CD8-positive, alpha-beta memory T cell (primary cell): ENCODE measurements around the gene NFATC3. TPM values are rescaled to one million over a fixed set of nuclear protein-coding genes. Genes with fewer than 3 reads are reported as not detected.

Experiments used
- CTCF ChIA-PET: fragments of 350-600 bp; sonication (Branson Sonifier 250); formaldehyde crosslinking; loops from one replicate; lab custom pipeline; 2021; ENCODE audit warnings: antibody characterized with exemption; lab: Charles Lee
- POLR2A ChIA-PET: fragments of 350-600 bp; sonication (Branson Sonifier 250); formaldehyde crosslinking; loops from one replicate; lab custom pipeline; 2021; ENCODE audit warnings: antibody characterized with exemption; lab: Charles Lee
- DNase-seq, 5 donors: peaks; one replicate each; pipeline versions ENCODE4 v3.0.0 to v3.0.0-alpha.2; 2020 to 2022; ENCODE audit warnings: mixed read lengths in 1 of 5
- H3K27ac ChIP-seq: one replicate; pipeline ENCODE4 v1.7.0; 2013; ENCODE audit warnings: low read depth, mild to moderate bottlenecking, low read length, moderate library complexity
- H3K27me3 ChIP-seq: 2 replicates; pipeline ENCODE4 v1.7.0; 2013; ENCODE audit warnings: low read length, mild to moderate bottlenecking; ENCODE audit not compliant: insufficient read depth, poor library complexity, severe bottlenecking
- H3K36me3 ChIP-seq: 2 replicates; pipeline ENCODE4 v1.7.0; 2013; ENCODE audit warnings: mild to moderate bottlenecking, low read length, moderate library complexity; ENCODE audit not compliant: insufficient read depth
- H3K4me1 ChIP-seq: 2 replicates; pipeline ENCODE4 v1.7.0; 2013; ENCODE audit warnings: mild to moderate bottlenecking, low read length, moderate library complexity; ENCODE audit not compliant: insufficient read depth
- H3K4me3 ChIP-seq: 2 replicates; pipeline ENCODE4 v1.7.0; 2013; ENCODE audit warnings: mild to moderate bottlenecking, low read length
- H3K9me3 ChIP-seq: 2 replicates; pipeline ENCODE4 v1.7.0; 2013; ENCODE audit warnings: mild to moderate bottlenecking, low read length
- H3K27ac Mint-ChIP-seq, 8 donors: one replicate each; pipeline ENCODE4 v1.8.0; 2020 to 2021; ENCODE audit warnings: mixed read lengths in 8 of 8, mild to moderate bottlenecking in 6 of 8, inconsistent platforms in 3 of 8, moderate library complexity in 3 of 8
- H3K27me3 Mint-ChIP-seq, 2 donors: one replicate each; pipeline ENCODE4 v1.8.0; 2020 to 2021; ENCODE audit warnings: mixed read lengths in 2 of 2, mild to moderate bottlenecking in 1 of 2, moderate library complexity in 1 of 2
- H3K36me3 Mint-ChIP-seq, 3 donors: one replicate each; pipeline ENCODE4 v1.8.0; 2020 to 2021; ENCODE audit warnings: mixed read lengths in 3 of 3, inconsistent platforms in 1 of 3, mild to moderate bottlenecking in 1 of 3
- H3K4me1 Mint-ChIP-seq, 3 donors: one replicate each; pipeline ENCODE4 v1.8.0; 2020 to 2021; ENCODE audit warnings: mixed read lengths in 3 of 3, inconsistent platforms in 1 of 3, mild to moderate bottlenecking in 1 of 3
- H3K4me3 Mint-ChIP-seq, 7 donors: one replicate each; pipeline ENCODE4 v1.8.0; 2020 to 2021; ENCODE audit warnings: mixed read lengths in 7 of 7, mild to moderate bottlenecking in 6 of 7, moderate library complexity in 4 of 7, inconsistent platforms in 2 of 7
- H3K9me3 Mint-ChIP-seq, 5 donors: one replicate each; pipeline ENCODE4 v1.8.0; 2020 to 2022; ENCODE audit warnings: mixed read lengths in 5 of 5, mild to moderate bottlenecking in 3 of 5, moderate library complexity in 2 of 5, inconsistent platforms in 1 of 5
- polyA plus RNA-seq: library from polyadenylated mRNA; unstranded; fragments of 300-500 nt; fragmentation: Illumina TruSeq; gene quantifications from one replicate; pipeline ENCODE4 v1.2.3, GENCODE V29; 2021
- total RNA-seq, 2 experiments: library from RNA; stranded (reverse); gene quantifications; one replicate each; pipeline ENCODE4 v1.2.3, GENCODE V29; 2021

NFATC3 gene
- total and polyA plus RNA-seq, 3 experiments from 2014 or later = 91.1 to 120 (median 95.9) TPM

DNA sequence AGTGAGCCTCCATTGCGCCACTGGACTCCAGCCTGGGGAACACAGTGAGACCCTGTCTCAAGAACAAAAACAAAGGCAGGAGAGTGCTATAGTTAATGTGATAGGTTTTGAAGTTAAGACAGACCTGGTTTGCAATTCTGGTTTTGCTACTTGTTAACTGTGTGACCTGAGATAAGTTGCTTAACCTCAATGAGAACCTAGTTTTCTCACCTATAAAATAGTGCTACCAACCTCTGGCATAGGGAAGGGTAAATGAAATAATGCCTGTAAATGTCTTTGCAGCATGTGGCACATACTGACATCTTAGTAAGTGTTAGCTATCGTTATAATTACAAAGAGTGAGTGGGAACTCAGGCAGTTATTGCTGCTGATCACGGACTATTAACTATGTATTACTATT is 29.8 kb upstream of the NFATC3 start:
- DNase-seq = no peak
- H3K27ac Mint-ChIP-seq = peak overlapping the region in 1 of 8 donors; percentile 83
- no peaks in the 10 kb centered on the region for H3K9me3 Mint-ChIP-seq
- H3K27ac ChIP-seq = no peak overlapping the region
- peaks cover 23% of the 10 kb centered on the region for H3K36me3 ChIP-seq
- H3K4me1 Mint-ChIP-seq = peaks cover 22 to 33% (median 32%) of the 10 kb centered on the region in 3 donors
- no peaks in the 10 kb centered on the region for H3K27me3 Mint-ChIP-seq
- H3K4me3 ChIP-seq = no peak overlapping the region
- ChIA-PET CTCF (interaction anchor here (0.6 to 1.4 kb wide), 4 partner anchors 9 to 171 kb away, joined by 3 to 5 read pairs (median 4); partner anchors contain the start of gene NFATC3), POLR2A (no interaction called here)
- H3K4me3 Mint-ChIP-seq = no peak overlapping the region
- H3K27me3 ChIP-seq = no peaks in the 10 kb centered on the region
- H3K9me3 ChIP-seq = no peaks in the 10 kb centered on the region
- H3K4me1 ChIP-seq = peaks cover 13% of the 10 kb centered on the region
- peaks cover 13 to 56% (median 21%) of the 10 kb centered on the region in 3 donors for H3K36me3 Mint-ChIP-seq

- Histone ChIP-seq H3K4me1 (peaks cover 56% of the 10 kb centered on the region), H3K9me3 (no peaks in the 10 kb centered on the region), H3K4me3 (no peak overlapping the region), H3K27ac (no peak overlapping the region), H3K36me3 (peaks cover 13% of the 10 kb centered on the region), H3K27me3 (no peaks in the 10 kb centered on the region)
- H3K9me3 Mint-ChIP-seq = no peaks in the 10 kb centered on the region
- H3K4me1 Mint-ChIP-seq = peaks cover 57 to 76% (median 74%) of the 10 kb centered on the region in 3 donors
- H3K36me3 Mint-ChIP-seq = peaks cover 7 to 33% (median 18%) of the 10 kb centered on the region in 3 donors
- ChIA-PET CTCF (no interaction called here), POLR2A (no interaction called here)
- DNase-seq = no peak
- peak overlapping the region; percentile 34 to 74 (median 54) for H3K27ac Mint-ChIP-seq
- peak overlapping the region in 5 of 7 donors; percentile 7 to 54 (median 15) for H3K4me3 Mint-ChIP-seq
- H3K27me3 Mint-ChIP-seq = no peaks in the 10 kb centered on the region
These were observed 25.4 kb upstream of the NFATC3 start for GRCh38 chr16:68059804-68060203.

GRCh38 chr16:68061396-68061795 is 23.8 kb upstream of the NFATC3 start:
- POLR2A ChIA-PET = interaction anchor here (0.5 to 3.6 kb wide), 2 partner anchors 24 to 79 kb away, joined by 3 to 11 read pairs; partner anchors contain the start of gene NFATC3
- CTCF ChIA-PET = interaction anchor here (1.1 to 9.9 kb wide), 6 partner anchors 16 to 245 kb away, joined by 4 to 91 read pairs (median 16); partner anchors contain the start of gene NFATC3
- Histone ChIP-seq H3K4me3 (no peak overlapping the region), H3K27me3 (no peaks in the 10 kb centered on the region), H3K27ac (no peak overlapping the region), H3K4me1 (peaks cover 72% of the 10 kb centered on the region), H3K36me3 (peaks cover 1% of the 10 kb centered on the region), H3K9me3 (no peaks in the 10 kb centered on the region)
- H3K27me3 Mint-ChIP-seq = no peaks in the 10 kb centered on the region
- H3K27ac Mint-ChIP-seq = peak overlapping the region; percentile 75 to 96 (median 88)
- H3K36me3 Mint-ChIP-seq = peaks cover 4 to 24% (median 13%) of the 10 kb centered on the region in 3 donors
- H3K4me1 Mint-ChIP-seq = peaks cover 68 to 79% (median 79%) of the 10 kb centered on the region in 3 donors
- H3K9me3 Mint-ChIP-seq = no peaks in the 10 kb centered on the region
- peak overlapping the region in 3 of 7 donors; percentile 23 to 72 (median 50) for H3K4me3 Mint-ChIP-seq
- no peak for DNase-seq

GRCh38 chr16:68062910-68063393 is 22.2 kb upstream of the NFATC3 start:
- ChIA-PET POLR2A (interaction anchor here (0.6 to 3.6 kb wide), 5 partner anchors 22 to 1385 kb away, joined by 3 to 11 read pairs (median 3); partner anchors contain the start of gene NFATC3), CTCF (interaction anchor here (1.0 to 9.9 kb wide), 9 partner anchors 9 to 179 kb away, joined by 3 to 91 read pairs (median 12); partner anchors contain the start of genes NFATC3, NRN1L and PSMB10)
- Mint-ChIP-seq H3K36me3 (peaks cover 4 to 22% (median 10%) of the 10 kb centered on the region in 3 donors), H3K27ac (peak overlapping the region; percentile 85 to 96 (median 89)), H3K4me1 (peaks cover 72 to 89% (median 88%) of the 10 kb centered on the region in 3 donors), H3K4me3 (peak overlapping the region; percentile 10 to 86 (median 69)), H3K27me3 (no peaks in the 10 kb centered on the region), H3K9me3 (no peaks in the 10 kb centered on the region)
- no peak overlapping the region for H3K4me3 ChIP-seq
- peaks cover 77% of the 10 kb centered on the region for H3K4me1 ChIP-seq
- no peaks in the 10 kb centered on the region for H3K9me3 ChIP-seq
- H3K27ac ChIP-seq = no peak overlapping the region
- DNase-seq = peak in 3 of 5 donors; percentile 34 to 68 (median 58)
- no peaks in the 10 kb centered on the region for H3K36me3 ChIP-seq
- no peaks in the 10 kb centered on the region for H3K27me3 ChIP-seq

DNA sequence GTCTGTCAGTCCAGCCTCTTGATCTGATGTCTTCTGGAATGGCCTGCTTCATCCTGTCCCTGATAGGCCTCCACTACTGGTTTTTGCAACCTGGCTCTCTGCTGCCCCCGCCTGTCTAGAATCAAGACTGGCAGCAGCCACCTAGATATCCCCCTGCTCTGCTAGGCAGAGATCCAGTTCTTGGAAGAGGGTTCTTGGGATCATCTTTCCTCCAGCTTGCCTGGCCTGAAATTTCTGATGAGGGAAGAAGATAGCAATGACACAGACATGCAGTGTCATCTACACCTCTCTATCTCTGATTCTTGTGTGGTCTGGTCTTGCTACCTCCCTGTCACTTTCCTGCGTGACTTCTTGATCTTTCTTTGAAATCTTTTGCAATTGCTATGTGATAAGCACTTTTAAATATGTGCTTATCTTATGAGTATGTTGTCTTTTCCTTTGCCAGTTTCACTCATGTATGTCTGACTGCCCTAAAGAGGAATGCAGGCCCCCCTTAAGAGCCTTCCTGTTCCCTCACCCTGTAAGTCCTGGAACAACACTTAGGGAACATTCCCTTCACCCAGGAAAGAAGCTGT is 20.3 kb upstream of the NFATC3 start:
- Mint-ChIP-seq H3K27me3 (no peaks in the 10 kb centered on the region), H3K36me3 (peaks cover 1 to 20% (median 7%) of the 10 kb centered on the region in 3 donors), H3K4me3 (peak overlapping the region; percentile 1 to 88 (median 63)), H3K9me3 (no peaks in the 10 kb centered on the region), H3K4me1 (peaks cover 74 to 89% (median 87%) of the 10 kb centered on the region in 3 donors), H3K27ac (peak overlapping the region; percentile 70 to 93 (median 88))
- ChIA-PET CTCF (interaction anchor here (0.6 to 9.9 kb wide), 15 partner anchors 12 to 250 kb away, joined by 3 to 91 read pairs (median 5); partner anchors contain the start of genes DDX28, DUS2, NFATC3 and NRN1L), POLR2A (interaction anchor here (3.6 kb wide), 1 partner anchor 20 kb away, joined by 11 read pairs; the partner anchor contains the start of gene NFATC3)
- Histone ChIP-seq H3K27me3 (no peaks in the 10 kb centered on the region), H3K4me1 (peaks cover 82% of the 10 kb centered on the region), H3K27ac (peak overlapping the region; percentile 12), H3K9me3 (no peaks in the 10 kb centered on the region), H3K36me3 (no peaks in the 10 kb centered on the region), H3K4me3 (no peak overlapping the region)
- DNase-seq = peak; percentile 56 to 78 (median 62)

DNA sequence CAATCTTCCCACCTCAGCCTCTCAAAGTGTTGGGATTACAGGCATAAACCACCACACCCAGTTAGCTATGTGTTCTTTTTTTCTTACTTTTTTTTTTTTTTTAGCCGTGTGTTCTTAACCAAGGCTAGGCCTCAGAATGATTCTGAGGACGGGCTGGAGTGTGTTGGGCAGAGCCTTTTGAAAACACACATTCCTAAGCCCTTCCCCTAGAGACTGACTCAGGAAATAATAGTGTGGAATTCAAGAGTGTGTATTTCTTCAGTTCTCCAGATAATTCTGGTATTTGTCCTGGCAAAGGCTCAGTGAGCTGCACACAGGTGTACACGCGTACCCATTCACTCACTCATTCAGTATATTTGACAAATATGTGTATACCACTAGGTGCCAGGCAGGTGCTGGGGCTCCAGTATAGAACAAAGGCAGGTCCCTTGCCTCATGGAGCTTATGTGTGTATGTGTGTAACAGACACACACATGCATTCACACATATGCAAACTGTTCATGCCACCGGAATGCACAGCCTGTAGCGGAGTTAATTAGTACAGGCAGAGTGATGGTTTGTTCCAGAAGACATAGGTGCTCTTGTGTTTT is 19.4 kb upstream of the NFATC3 start:
- H3K9me3 Mint-ChIP-seq = no peaks in the 10 kb centered on the region
- Histone ChIP-seq H3K4me3 (no peak overlapping the region), H3K27ac (no peak overlapping the region), H3K27me3 (no peaks in the 10 kb centered on the region), H3K36me3 (no peaks in the 10 kb centered on the region), H3K9me3 (no peaks in the 10 kb centered on the region), H3K4me1 (peaks cover 84% of the 10 kb centered on the region)
- peaks cover 80 to 92% (median 91%) of the 10 kb centered on the region in 3 donors for H3K4me1 Mint-ChIP-seq
- H3K36me3 Mint-ChIP-seq = peaks cover 0 to 17% (median 4%) of the 10 kb centered on the region in 3 donors
- CTCF ChIA-PET = interaction anchor here (0.7 to 9.9 kb wide), 13 partner anchors 11 to 249 kb away, joined by 3 to 91 read pairs (median 6); partner anchors contain the start of genes DDX28, DUS2, NFATC3 and NRN1L
- DNase-seq = no peak
- POLR2A ChIA-PET = interaction anchor here (0.6 kb wide), 1 partner anchor 85 kb away, joined by 7 read pairs; no protein-coding TSS in a partner anchor
- no peak overlapping the region for H3K4me3 Mint-ChIP-seq
- H3K27ac Mint-ChIP-seq = peak overlapping the region; percentile 29 to 93 (median 68)
- no peaks in the 10 kb centered on the region for H3K27me3 Mint-ChIP-seq

GRCh38 chr16:68066763-68067162 is 18.4 kb upstream of the NFATC3 start:
- CTCF ChIA-PET = interaction anchor here (0.6 to 9.9 kb wide), 4 partner anchors 10 to 95 kb away, joined by 3 to 91 read pairs (median 46); partner anchors contain the start of gene NFATC3
- no peak overlapping the region for H3K4me3 ChIP-seq
- H3K36me3 Mint-ChIP-seq = peaks cover 0 to 13% (median 0%) of the 10 kb centered on the region in 3 donors
- H3K27me3 Mint-ChIP-seq = no peaks in the 10 kb centered on the region
- no peaks in the 10 kb centered on the region for H3K36me3 ChIP-seq
- H3K27me3 ChIP-seq = no peaks in the 10 kb centered on the region
- H3K27ac ChIP-seq = no peak overlapping the region
- H3K4me1 ChIP-seq = peaks cover 84% of the 10 kb centered on the region
- POLR2A ChIA-PET = no interaction called here
- peak overlapping the region in 6 of 8 donors; percentile 21 to 84 (median 68) for H3K27ac Mint-ChIP-seq
- peaks cover 80 to 92% (median 91%) of the 10 kb centered on the region in 3 donors for H3K4me1 Mint-ChIP-seq
- H3K9me3 Mint-ChIP-seq = no peaks in the 10 kb centered on the region
- DNase-seq = no peak
- H3K9me3 ChIP-seq = no peaks in the 10 kb centered on the region
- H3K4me3 Mint-ChIP-seq = no peak overlapping the region
